Esophagus muscularis mucosa (tissue), 3 donors: ENCODE results near the gene CCDC14.
"Not testable (repeated sequence)": the region's sequence is repeated elsewhere in the genome, so short reads cannot be mapped to it uniquely, and the experiment has no call there.

ENCODE experiments used
- POLR2A ChIP-seq: fragments of 450-650 bp; IDR thresholded peaks from one replicate; pipeline ENCODE4 v1.6.1; 2017; ENCODE audit warnings: antibody characterized with exemption, moderate library complexity, mild to moderate bottlenecking, low read depth
- POLR2AphosphoS5 ChIP-seq, 2 donors: sonication (generic); formaldehyde crosslinking; IDR thresholded peaks; one replicate each; pipeline ENCODE4 v1.6.1; 2017; ENCODE audit warnings: antibody characterized with exemption in 2 of 2
- TF ChIP-seq, protein P1 (sequence below), 3 experiments: fragments of 200-600 bp in 2 of 3; fragments of 450-650 bp in 1 of 3; sonication (generic) in 2 of 3; IDR thresholded peaks; one replicate each; pipeline ENCODE4 v1.5.1; 2017 to 2019; ENCODE audit warnings: antibody characterized with exemption in 3 of 3, mild to moderate bottlenecking in 2 of 3, moderate library complexity in 1 of 3

DNA sequence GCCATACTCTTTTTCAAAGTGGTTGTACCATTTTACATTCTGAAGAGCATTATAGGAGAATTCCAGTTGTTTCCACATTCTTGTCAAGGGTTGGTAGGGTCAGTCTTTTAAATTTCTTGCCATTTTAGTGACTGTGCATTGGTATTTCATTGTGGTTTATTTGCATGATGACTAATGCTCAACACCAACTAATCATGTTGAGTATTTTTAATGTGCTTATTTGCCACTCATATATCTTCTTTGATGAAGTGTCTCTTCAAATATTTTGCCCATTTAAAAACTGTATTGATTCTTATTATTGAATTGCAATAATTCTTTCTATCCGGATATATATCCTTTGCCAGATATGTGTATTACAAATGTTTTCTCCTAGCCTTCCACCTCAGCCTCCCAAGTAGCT is 47.3 kb upstream of the CCDC14 start:
- TF ChIP-seq, protein P1, sequence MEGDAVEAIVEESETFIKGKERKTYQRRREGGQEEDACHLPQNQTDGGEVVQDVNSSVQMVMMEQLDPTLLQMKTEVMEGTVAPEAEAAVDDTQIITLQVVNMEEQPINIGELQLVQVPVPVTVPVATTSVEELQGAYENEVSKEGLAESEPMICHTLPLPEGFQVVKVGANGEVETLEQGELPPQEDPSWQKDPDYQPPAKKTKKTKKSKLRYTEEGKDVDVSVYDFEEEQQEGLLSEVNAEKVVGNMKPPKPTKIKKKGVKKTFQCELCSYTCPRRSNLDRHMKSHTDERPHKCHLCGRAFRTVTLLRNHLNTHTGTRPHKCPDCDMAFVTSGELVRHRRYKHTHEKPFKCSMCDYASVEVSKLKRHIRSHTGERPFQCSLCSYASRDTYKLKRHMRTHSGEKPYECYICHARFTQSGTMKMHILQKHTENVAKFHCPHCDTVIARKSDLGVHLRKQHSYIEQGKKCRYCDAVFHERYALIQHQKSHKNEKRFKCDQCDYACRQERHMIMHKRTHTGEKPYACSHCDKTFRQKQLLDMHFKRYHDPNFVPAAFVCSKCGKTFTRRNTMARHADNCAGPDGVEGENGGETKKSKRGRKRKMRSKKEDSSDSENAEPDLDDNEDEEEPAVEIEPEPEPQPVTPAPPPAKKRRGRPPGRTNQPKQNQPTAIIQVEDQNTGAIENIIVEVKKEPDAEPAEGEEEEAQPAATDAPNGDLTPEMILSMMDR (IDR thresholded peaks at IDR 0.05), result not testable (repeated sequence)
- TF ChIP-seq POLR2A; POLR2AphosphoS5 (IDR thresholded peaks at IDR 0.05): not testable (repeated sequence)
